ENCODE results near the gene ABCB6.

ABCB6 gene

GRCh38 chr2:219174801-219175200 is 44.0 kb downstream of the ABCB6 start:
- H3K9me3 ChIP-seq = no peaks in the 10 kb centered on the region
- H3K4me3 ChIP-seq (ENCODE audit: low read depth, low read length) = no peak overlapping the region
- H3K27me3 ChIP-seq = no peaks in the 10 kb centered on the region
- no peak for DNase-seq
- peaks cover 7% of the 10 kb centered on the region for H3K36me3 ChIP-seq
- no peak for TF ChIP-seq CTCF (IDR thresholded peaks at IDR 0.05; ENCODE audit: low read depth, low read length)
- no peaks in the 10 kb centered on the region for H3K4me1 ChIP-seq

- no peak for DNase-seq
- no peaks in the 10 kb centered on the region for H3K27me3 ChIP-seq
- H3K9me3 ChIP-seq = no peaks in the 10 kb centered on the region
- no peak for TF ChIP-seq CTCF (IDR thresholded peaks at IDR 0.05; ENCODE audit: low read depth, low read length)
- H3K4me1 ChIP-seq = no peaks in the 10 kb centered on the region
- H3K4me3 ChIP-seq (ENCODE audit: low read depth, low read length) = no peak overlapping the region
- H3K36me3 ChIP-seq = peaks cover 7% of the 10 kb centered on the region
These were observed 44.6 kb downstream of the ABCB6 start for GRCh38 chr2:219174146-219174545.

GRCh38 chr2:219173176-219173575 is 45.6 kb downstream of the ABCB6 start:
- Histone ChIP-seq H3K4me1 (no peaks in the 10 kb centered on the region), H3K36me3 (peaks cover 7% of the 10 kb centered on the region), H3K27me3 (no peaks in the 10 kb centered on the region), H3K9me3 (no peaks in the 10 kb centered on the region), H3K4me3 (ENCODE audit: low read depth, low read length) (no peak overlapping the region)
- TF ChIP-seq CTCF (IDR thresholded peaks at IDR 0.05; ENCODE audit: low read depth, low read length) = no peak
- no peak for DNase-seq

GRCh38 chr2:219172231-219173154 is 46.3 kb downstream of the ABCB6 start:
- peaks cover 7% of the 10 kb centered on the region for H3K36me3 ChIP-seq
- no peak overlapping the region for H3K4me3 ChIP-seq (ENCODE audit: low read depth, low read length)
- H3K9me3 ChIP-seq = no peaks in the 10 kb centered on the region
- TF ChIP-seq CTCF (IDR thresholded peaks at IDR 0.05; ENCODE audit: low read depth, low read length) = no peak
- no peaks in the 10 kb centered on the region for H3K27me3 ChIP-seq
- no peaks in the 10 kb centered on the region for H3K4me1 ChIP-seq
- no peak for DNase-seq

GRCh38 chr2:219171231-219171651 is 47.5 kb downstream of the ABCB6 start:
- H3K36me3 ChIP-seq = peaks cover 7% of the 10 kb centered on the region
- DNase-seq = peak; percentile 62
- no peak overlapping the region for H3K4me3 ChIP-seq (ENCODE audit: low read depth, low read length)
- TF ChIP-seq CTCF (IDR thresholded peaks at IDR 0.05; ENCODE audit: low read depth, low read length) = peak; percentile 86
- H3K4me1 ChIP-seq = no peaks in the 10 kb centered on the region
- no peaks in the 10 kb centered on the region for H3K9me3 ChIP-seq
- H3K27me3 ChIP-seq = no peaks in the 10 kb centered on the region

Data from BE2C (cell line).